Fibroblast of mammary gland (primary cell): Measurements from ENCODE around the gene TSPAN5.
"Not testable (repeated sequence)": the region's sequence is repeated elsewhere in the genome, so short reads cannot be mapped to it uniquely, and the experiment has no call there.

ENCODE experiments used
- DNase-seq: peaks from one replicate; pipeline ENCODE4 v3.0.0-alpha.2; 2010; ENCODE audit warnings: low read depth
- H3K4me3 ChIP-seq: 2 replicates; pipeline ENCODE4 v1.5.1; 2011; ENCODE audit warnings: low read depth, mild to moderate bottlenecking, low read length, moderate library complexity; ENCODE audit not compliant: control insufficient read depth
- TF ChIP-seq, protein P1 (sequence below): conservative IDR thresholded peaks from 2 replicates; pipeline ENCODE4 v1.5.1; 2011; ENCODE audit warnings: low read depth, low read length, inconsistent platforms; ENCODE audit not compliant: control insufficient read depth, insufficient read depth

TSPAN5 gene

DNA sequence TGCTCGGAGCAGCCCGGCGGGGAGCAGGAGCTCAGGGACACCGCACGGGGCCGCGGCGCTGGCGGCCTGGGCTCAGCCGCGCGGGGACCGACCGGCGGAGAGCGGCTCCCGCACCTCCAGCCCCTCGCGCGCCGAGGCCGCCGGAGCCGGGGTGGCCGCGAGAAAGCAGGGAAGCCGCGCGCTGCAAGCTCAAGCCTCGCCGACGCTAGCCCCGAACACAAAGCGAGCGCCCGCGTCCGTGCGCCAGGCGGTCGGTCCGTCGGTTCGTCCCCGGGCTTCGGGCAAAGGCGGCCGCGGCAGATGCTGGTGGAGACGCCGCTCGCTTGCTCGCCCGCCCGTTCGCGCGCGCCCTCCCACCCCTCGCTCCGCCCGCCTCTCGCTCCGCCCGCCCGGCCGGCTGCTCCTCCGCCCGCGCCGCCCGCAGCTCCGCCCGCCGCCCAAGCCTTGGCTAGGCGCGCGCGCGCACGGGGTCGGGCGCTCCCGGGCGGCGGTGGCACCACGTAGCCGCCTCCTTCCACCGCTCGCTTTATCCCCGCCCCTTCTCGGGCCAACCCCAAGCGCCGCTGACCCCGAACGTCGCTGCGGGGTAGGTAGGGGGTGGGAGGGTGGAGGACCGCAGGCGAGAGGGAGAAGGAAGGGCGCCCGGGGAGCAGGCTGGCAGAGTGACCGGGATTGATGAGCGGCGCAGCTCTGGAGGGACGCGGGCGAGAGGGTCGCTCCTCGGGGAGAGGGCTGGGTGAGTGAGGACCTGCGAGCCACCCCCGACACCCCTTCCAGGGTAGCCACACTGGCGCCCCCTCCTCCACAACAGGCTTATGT, at the start of gene TSPAN5:
Gene TSPAN5 (minus strand): TSS at position 325 of the 819 bp plus-strand sequence.
- peak; percentile 65 for DNase-seq
- H3K4me3 ChIP-seq: peak within 1 kb of the TSS; percentile 97
- TF ChIP-seq, protein P1, sequence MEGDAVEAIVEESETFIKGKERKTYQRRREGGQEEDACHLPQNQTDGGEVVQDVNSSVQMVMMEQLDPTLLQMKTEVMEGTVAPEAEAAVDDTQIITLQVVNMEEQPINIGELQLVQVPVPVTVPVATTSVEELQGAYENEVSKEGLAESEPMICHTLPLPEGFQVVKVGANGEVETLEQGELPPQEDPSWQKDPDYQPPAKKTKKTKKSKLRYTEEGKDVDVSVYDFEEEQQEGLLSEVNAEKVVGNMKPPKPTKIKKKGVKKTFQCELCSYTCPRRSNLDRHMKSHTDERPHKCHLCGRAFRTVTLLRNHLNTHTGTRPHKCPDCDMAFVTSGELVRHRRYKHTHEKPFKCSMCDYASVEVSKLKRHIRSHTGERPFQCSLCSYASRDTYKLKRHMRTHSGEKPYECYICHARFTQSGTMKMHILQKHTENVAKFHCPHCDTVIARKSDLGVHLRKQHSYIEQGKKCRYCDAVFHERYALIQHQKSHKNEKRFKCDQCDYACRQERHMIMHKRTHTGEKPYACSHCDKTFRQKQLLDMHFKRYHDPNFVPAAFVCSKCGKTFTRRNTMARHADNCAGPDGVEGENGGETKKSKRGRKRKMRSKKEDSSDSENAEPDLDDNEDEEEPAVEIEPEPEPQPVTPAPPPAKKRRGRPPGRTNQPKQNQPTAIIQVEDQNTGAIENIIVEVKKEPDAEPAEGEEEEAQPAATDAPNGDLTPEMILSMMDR: no peak

DNA sequence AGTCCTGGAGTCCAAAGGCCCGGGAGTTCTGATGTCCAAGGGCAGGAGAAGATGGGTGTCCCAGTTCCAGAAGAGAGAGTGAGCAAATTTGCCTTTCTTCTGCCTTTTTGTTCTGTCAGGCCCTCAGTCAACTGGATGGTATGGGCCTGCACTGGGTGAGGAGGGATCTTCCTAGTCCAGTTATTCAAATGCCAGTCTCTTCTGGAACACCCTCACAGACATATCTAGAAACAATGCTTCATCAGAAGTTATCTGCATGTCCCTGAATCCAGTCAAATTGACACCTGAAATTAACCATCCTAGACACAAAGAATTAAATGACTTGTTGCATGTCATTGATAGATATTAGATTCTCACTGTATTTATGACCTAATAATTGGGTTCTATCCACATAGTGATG, 48.5 kb upstream of the TSPAN5 start:
- no peak overlapping the region for H3K4me3 ChIP-seq
- TF ChIP-seq, protein P1: no peak
- no peak for DNase-seq

DNA sequence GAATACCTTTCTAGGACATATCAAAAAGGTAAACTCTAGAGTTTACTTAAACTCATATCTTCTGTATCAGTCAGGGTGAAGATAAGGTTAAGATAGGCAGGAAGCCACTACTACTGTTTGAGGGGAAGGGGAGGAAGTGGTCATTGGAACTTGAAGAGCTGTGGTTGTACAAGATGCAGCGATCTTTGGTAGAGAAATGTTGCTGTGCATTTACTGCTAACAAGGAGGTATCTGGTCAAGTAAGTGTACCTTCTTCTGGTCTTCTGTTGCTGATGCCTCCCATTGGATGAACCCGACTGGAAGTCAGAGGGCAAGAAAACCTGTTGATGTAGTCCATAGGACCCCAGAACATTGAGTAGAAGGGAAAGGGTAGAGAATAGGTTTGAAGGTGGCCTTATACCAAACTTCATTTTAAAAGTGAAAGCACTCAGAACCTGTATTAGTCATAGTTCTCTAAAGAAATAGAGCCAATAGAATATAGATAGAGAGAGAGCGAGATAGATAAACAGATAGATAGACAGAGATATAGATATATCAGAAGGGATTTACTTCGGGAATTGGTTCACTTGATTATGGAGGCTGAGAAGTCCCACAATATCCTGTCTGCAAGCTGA, 47.9 kb upstream of the TSPAN5 start:
- no peak overlapping the region for H3K4me3 ChIP-seq
- TF ChIP-seq, protein P1: no peak
- DNase-seq: no peak

DNA sequence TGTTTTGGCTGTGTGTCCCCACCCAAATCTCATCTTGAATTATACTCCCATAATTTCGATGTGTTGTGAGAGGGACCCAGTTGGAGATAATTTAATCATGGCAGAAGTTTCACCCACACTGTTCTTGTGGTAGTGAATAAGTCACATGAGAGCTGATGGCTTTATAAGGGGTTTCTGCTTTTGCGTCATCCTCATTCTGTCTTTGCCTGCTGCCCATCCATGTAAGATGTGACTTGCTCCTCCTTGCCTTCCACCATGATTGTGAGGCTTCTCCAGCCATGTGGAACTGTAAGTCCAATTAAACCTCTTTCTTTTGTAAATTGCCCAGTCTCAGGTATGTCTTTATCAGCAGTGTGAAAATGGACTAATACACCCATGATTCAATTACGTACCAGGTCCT, 47.2 kb upstream of the TSPAN5 start:
- H3K4me3 ChIP-seq, DNase-seq: not testable (repeated sequence)

DNA sequence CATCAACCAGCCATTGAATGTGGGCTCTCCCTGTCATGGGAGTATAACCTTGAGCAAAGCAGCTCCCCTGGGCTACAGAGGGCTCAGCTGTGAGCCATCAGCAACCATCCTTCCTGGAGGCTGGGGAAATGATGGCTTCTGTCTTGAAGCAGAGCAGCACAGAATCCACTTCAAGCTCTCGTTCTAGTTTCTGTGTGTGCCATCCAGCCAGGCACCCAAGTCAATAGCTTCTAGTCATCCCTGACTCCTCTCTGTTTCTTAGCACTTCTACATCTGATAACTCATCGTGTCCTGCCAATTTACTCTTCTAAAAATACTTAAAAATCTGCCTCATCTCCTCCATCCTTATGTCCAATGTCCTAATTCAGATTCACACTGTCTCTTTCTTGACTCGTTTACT, 42.2 kb upstream of the TSPAN5 start:
- DNase-seq: no peak
- TF ChIP-seq, protein P1: no peak
- no peak overlapping the region for H3K4me3 ChIP-seq

DNA sequence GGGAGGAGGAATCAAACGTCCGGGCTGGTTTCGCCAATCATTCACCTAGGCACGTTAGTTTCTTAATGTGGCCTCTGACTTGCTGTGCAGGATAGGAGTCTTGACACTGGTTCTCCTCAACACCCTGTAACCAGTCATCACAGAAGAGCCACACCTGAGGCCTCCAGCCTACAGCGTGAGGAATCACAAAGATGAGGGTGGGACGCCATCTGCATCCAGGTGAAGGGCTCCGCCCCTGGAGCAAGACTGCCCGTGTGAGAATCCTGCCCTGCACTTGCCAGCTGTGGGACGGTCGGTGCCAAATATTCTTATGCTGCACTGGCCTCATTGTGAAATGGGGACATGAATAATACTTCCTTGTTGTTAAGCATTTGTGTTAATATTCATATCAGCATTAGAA, 35.7 kb upstream of the TSPAN5 start:
- no peak for DNase-seq
- TF ChIP-seq, protein P1: no peak
- no peak overlapping the region for H3K4me3 ChIP-seq

DNA sequence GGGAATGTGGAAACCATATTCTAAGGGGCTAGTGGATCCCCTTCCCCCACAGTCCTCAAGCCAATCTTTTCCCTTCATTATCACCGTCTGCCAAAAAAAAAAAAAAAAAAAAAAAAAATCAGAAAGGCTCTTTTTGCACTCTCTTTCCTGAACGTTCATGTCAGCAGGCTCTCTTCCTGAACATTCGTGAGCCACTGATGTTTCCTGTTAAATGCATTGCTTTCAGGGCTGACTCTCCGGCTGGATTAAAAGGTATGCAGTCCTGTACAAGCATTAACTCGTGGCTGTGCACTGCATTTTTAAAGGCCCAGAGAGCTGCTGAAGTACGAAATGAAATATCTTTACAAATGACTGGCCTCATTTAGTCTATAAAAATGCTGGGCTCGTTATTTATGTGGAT, 34.0 kb upstream of the TSPAN5 start:
- DNase-seq: no peak
- TF ChIP-seq, protein P1: no peak
- no peak overlapping the region for H3K4me3 ChIP-seq
